Medulla oblongata (tissue), 1 donor: Measurements from ENCODE around the gene QTRT2.

ENCODE experiments used
- DNase-seq: peaks from one replicate; pipeline ENCODE4 v3.0.0-alpha.2; 2015; ENCODE audit errors: extremely low spot score

The QTRT2 gene

GRCh38 chr3:114078126-114078525 is 21.6 kb downstream of the QTRT2 start:
- no peak for DNase-seq

DNA sequence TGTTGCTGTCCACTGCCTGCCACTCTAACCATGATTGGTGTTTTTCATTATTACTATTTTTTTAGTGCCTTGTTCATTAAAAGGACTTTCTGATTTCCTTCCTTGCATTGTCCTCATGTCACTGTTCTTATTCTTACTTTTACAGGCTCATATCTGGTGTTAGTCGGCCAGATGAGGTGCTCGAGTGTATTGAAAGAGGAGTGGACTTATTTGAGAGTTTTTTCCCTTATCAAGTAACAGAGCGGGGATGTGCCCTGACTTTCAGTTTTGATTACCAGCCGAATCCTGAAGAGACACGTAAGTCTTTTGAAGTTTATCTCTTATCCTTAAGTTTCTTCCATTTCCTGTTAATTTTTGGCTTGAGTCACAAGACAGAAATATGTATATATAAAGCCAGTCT is 23.2 kb downstream of the QTRT2 start:
- DNase-seq, result no peak

DNA sequence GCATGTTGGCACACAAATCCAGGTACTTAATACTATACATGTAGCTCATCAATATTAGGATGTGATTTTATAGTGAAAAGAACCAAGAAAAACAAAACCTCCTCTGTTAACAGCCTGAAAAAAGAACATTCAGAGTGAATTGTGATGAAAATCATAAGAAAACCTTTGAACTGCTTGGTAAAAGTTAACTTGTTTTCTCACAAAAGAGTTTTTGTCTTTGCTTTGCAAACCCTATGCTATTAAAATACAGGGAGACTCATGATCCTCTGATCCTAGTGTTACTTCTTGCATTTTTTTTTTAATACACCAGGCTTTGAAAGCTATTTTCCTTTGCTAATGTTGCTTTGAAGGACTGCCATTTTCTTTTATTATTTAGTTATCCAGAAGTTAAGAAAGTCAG is 23.7 kb downstream of the QTRT2 start:
- DNase-seq, result no peak

GRCh38 chr3:114081037-114081436 is 24.5 kb downstream of the QTRT2 start:
- DNase-seq, result no peak

GRCh38 chr3:114083112-114083511 is 26.6 kb downstream of the QTRT2 start:
- DNase-seq, result no peak

- no peak for DNase-seq
Observed at GRCh38 chr3:114086356-114086755, 29.8 kb downstream of the QTRT2 start.

- no peak for DNase-seq
Observed at GRCh38 chr3:114089675-114090074, 33.1 kb downstream of the QTRT2 start.

DNA sequence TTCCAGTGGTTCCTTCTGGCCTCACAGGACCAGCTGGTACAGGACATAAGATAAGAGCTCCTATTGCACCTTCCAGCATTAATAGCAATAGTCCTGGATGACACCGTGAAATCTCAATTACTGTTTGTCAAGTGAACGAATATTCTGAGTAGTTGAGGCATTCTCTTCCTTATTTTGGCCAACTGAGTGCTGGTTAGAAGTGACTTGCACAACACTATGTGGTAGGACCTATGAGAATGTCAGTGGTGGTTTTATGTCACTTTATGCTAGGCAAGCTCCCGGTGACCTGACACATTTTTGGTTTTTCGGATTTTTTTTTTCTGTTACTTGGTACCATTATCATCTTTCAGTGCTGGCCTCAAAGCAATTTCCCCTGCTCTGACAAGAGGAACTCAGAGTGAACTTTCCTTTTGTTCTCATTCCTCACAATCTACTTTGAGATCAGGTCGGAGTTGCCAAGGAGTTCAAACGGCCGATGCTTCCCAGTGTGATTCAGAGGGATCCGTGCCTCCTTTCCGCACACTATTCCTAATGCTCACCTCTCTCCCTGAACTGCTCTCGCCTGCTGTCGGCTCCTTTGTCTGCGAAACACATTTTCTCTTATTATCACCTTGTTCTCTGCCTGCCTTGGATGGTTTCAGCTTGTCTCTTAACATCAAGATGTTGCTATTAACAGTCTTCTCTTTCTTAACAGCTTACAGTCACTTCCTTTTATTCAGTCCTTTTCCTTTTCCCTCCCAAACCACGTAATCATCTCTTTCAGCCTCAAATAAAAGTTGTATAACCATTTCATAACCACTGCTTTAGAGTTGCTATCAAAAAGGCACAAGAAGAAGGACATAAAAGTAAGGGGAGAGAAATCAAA is 35.8 kb downstream of the QTRT2 start:
- DNase-seq, result no peak

- DNase-seq, result no peak
Observed at GRCh38 chr3:114093016-114093380, 36.5 kb downstream of the QTRT2 start.

DNA sequence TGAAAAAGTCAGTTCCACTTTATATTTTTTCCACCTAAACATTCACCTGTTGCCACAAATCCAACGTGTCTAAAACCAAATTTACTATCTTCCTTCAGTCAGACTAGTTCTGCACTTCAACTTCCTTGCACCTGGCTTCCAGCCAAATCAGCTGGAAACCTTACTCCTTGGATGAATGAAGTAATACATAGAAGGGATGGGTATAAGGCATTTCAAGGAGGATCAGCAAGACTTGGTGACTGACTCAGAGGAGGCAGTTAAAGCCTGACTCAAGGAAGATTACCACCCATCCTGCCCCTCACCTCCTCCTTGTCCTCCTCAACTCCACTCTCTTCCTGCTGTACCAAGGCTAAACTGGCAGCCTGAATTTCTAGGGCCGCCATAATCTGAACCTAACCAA is 37.1 kb downstream of the QTRT2 start:
- DNase-seq, result peak; percentile 24

- no peak for DNase-seq
Observed at GRCh38 chr3:114095796-114096195, 39.3 kb downstream of the QTRT2 start.

- no peak for DNase-seq
Observed at GRCh38 chr3:114101101-114101500, 44.6 kb downstream of the QTRT2 start.

DNA sequence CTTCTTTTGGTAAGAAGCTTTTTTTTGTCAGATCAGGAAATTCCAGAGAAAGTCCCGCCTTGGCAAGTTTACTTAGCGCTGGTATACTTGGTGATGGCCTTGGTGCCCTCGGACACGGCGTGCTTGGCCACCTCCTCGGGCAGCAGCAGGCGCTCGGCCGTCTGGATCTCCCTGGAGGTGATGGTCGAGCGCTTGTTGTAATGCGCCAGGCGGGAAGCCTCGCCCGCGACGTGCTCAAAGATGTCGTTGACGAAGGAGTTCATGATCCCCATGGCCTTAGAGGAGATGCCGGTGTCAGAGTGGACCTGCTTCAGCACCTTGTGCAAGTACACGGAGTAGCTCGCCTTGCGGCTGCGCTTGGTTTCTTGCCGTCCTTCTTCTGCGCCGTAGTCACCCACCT is 46.6 kb downstream of the QTRT2 start:
- DNase-seq, result no peak

- DNase-seq, result no peak
Observed at GRCh38 chr3:114103858-114104257, 47.3 kb downstream of the QTRT2 start.

DNA sequence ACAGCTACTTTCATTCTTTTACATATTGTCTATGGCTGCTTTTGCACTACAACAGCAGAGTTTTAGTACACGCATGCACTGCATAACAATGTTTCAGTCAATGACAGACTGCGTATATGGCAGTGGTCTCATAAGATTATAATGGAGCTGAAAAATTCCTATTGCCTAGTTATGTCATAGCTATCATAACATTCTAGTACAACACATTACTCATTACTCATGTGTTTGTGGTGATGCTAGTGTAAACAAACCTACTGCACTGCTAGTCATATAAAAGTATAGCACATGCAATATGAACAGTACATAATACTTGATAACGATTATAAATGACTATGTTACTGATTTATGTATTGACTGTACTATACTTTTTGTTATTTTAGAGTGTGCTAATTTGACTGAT is 47.9 kb downstream of the QTRT2 start:
- DNase-seq, result no peak

DNA sequence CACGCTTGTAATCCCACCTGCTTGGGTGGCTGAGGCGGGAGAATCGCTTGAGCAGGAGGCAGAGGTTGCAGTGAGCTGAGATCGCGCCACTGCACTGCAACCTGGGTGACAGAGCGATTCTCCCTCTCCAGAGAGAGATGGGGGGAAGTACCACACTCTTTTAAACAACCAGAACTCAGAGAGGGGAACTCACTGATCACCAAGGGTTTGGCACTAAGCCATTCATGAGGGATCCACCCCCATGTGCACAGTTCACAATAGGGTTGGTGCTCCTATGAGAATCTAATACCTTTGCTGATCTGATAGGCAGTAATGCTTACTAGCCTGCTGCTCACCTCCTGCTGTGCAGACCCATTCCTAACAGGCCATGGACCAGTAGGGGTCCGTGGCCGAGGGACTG is 51.6 kb downstream of the QTRT2 start:
- no peak for DNase-seq

DNA sequence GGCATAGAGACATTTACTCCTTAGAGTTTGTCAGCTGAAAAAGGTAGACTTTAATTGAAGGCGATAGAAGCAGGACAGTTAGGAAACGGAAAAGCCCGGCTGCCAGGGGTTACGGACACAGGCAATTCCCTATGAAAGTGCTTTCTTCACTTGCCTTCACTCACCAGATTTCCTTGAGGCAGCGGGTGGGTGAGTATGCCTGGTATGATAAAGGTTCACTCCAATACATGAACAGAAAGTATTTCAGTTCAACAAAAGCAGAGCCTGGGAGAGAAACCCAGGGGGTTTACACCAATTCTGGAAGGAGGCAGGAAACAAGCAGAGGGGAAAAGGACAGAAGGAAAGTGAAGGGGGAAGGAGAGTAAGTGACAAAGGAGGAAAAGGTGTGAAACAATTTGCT is 53.9 kb downstream of the QTRT2 start:
- DNase-seq, result no peak

GRCh38 chr3:114111060-114111770 is 54.7 kb downstream of the QTRT2 start:
- peak; percentile 11 for DNase-seq

GRCh38 chr3:114112696-114113095 is 56.2 kb downstream of the QTRT2 start:
- no peak for DNase-seq

GRCh38 chr3:114114719-114115118 is 58.2 kb downstream of the QTRT2 start:
- no peak for DNase-seq

- DNase-seq, result no peak
Observed at GRCh38 chr3:114115143-114115542, 58.6 kb downstream of the QTRT2 start.

- no peak for DNase-seq
Observed at GRCh38 chr3:114119776-114120175, 63.2 kb downstream of the QTRT2 start.

GRCh38 chr3:114120211-114120610 is 63.7 kb downstream of the QTRT2 start:
- no peak for DNase-seq
